Hindlimb muscle (tissue), 1 donor: Measurements from ENCODE around the gene GRB2. TPM values are rescaled to one million over a fixed set of nuclear protein-coding genes. Genes with fewer than 3 reads are reported as not detected.

ENCODE experiments used
- DNase-seq: peaks from one replicate; pipeline ENCODE4 v3.0.0-alpha.2; 2013
- polyA plus RNA-seq: library from polyadenylated mRNA; unstranded; fragments of 120-200 nt; gene quantifications from one replicate; pipeline ENCODE4 v1.2.1, GENCODE V29; 2013; ENCODE audit not compliant: insufficient read length

The GRB2 gene
- polyA plus RNA-seq, 1 donor = 161 TPM

DNA sequence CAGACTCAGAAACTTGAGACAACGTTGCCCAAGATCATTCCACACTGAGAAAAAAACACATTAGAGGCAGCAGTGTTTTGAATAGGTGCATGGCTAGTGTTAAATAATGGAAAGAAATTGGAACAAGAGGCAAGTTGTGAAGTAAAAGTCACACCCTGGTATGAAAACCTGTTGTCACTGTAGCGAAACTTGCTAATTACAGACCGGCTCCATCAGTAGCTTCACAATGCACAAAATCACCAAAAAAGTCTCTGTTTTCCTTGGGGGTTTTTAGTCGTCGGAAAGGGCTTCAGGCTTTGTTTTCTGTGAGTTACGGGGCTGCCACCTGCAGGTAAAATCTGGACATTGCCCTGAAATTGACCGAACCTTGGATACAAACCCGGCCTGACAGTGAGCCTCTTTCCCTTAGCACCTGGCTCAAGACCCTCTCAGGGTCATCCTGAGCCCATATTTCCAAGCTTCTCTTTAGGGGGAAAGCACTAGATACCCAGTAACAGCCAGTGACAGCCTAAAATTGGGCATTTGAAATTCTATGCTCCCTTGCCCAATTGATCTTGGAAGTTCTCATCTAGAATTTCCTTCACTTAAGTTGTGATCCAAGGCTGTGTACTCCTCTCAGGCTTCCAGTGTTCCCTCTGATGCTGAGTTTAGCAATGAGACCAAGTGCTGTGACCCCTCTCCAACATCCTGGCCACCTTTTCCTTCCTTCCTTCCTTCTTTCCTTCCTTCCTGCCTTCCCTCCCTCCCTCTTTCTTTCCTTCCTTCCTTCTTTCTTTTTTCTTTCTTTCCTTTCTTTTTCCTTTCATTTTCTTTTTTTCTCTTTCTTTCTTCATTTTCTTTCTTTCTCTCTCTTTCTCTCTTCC is 7.2 kb upstream of the GRB2 start:
- DNase-seq = peak; percentile 55

DNA sequence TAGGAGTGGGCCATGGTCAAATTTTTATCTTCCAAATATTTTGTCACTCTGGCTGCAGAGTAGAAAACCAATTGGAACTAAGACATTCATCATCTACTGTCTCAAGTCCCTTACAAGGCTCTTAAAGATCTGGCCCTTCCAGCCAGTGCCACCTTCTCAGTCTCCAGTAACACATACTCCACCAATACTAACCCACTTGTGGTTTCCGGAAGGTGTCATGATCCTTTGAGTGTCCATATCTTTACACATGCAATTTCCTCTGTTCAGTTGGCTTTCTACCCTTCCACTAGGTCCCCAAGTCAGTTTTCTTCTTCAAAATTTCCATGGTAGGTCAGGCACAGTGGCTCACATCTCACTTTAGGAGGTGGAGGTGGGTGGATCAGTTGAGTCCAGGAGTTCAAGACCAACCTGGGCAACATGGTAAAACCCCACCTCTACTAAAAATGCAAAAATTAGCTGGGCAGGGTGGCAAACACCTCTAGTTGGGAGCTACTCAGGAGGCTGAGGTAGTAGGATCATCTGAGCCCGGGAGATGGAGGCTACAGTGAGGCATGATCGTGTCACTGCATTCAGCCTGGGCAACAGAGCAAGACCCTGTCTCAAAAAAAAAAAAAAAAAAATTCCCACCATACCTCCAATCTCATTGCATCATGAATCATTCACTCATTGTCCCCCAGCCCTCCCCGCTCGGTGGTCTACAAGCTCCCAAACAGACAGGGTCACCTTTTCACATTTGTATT is 6.0 kb upstream of the GRB2 start:
- DNase-seq = no peak

DNA sequence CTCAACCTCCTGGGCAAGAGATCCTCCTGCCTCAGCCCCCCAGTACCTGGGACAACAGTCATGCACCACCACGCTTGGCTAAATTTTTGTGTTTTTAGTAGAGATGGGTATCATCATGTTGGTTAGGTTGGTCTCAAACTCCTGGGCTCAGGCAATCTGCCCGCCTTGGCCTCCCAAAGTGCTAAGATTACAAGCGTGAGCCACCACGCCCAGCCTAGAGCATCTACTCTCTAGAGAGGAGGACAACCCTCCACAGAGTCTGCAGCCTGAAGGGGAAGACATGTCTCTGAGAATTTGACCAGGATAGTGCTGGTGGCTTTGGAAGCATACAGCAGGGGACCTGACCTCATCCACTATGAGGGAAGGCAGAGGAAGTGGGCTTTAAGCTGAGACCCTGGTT is 4.7 kb upstream of the GRB2 start:
- DNase-seq = no peak

DNA sequence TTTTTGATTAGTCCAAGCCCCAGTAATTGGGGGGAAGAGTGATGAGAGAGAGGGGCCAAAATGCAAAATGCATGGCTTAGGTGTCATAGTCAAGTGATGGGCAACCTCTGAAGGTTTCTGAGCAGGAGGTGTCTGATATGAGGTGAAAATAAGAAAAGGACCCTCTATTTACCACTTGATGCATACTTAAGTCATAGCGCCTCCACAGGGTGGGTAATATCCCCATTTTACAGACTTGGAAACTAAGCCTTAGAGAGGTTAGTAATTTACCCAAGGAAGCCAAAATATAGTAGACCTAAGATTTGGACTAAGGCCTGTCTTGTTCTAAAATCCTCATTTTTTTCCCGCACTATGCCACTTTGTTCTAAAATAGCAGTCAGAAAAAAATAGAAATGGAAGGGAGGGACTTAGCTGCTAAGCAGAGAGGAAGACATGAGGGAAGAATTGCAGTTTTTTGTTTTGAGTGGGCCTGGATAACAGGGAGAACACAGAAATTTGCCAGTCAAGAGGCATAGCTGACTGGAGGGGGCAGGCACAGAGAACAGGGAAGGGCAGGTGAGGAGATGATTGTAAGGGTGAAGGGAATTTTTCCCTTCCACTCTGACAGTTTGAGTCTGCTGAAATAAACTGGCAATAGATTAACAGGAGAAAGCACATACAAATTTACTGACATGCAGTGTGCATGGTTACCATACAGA is 2.3 kb upstream of the GRB2 start:
- DNase-seq = no peak

DNA sequence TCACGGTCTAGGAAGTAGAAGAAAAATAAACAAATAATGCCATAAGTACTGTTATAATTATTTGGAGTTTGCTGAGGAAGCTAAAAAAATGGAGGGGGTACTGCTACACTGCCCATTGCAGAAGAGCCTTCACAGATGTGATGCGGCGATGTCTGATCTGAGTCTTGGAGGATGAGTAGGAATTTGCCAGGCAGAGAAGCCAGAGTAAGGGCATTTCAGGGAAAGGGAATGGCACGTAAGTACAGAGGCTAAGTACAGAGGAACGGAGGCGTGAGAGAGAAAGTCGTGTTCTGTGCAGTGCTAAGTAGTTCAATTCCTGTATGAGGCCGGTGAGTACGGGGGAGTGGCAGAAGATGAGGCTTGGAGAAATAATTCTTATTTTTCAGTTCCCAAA is 741 bp upstream of the GRB2 start:
- no peak for DNase-seq

DNA sequence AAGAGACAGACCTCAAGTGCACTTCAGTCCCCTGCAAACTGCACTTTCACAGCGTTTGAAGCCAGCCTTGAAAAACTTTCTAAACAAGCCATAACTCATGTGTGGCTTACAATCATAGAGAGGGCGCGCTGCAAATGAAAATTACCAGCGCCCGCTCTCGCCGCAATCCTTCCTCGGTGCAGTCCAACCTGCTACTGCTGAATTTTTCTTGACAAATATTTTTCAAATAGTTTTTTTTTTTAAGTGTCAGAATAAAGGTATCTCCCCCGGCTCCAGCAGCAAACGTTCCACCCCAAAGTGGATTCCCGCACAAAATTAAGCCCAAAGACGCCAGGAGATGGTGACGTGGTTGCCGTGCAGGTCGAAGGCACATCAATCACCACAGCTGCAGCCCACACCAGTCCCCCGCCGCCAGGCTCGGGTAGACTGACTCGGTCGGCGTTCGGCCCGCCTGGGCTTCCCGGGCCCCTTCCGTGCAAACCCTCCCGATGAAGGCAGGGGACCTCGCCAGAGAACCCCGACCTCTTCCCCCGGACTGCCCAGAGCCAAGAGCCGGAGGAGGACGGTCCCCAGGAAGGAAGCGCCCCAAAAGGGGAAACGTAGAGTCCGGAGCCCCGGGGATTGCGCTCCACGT is 630 bp downstream of the GRB2 start:
- peak; percentile 17 for DNase-seq

DNA sequence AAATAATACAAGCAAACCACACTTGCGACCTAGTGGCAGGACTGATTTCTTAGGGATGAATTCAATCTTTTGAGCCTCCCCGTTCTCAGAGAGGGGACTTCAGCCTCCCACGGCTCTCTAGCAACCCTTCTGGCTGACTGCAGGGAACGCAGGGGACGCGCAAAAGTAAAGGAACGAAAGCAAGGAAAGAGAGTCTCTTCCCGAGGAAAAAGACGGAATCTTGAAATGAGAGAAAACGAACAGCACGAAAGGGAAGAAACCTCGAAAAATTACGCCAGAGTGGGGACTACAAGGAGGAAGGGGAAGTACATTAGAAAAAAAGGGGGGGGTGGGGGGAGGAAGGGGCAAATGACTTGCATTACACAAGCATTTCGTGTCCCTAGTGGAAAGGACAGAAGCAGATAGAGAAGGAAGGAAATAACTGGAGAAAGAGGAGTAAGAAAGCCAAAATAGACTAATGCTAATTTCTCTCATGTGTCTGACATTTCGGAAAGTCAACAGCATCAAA is 1.2 kb downstream of the GRB2 start:
- DNase-seq = peak; percentile 79

DNA sequence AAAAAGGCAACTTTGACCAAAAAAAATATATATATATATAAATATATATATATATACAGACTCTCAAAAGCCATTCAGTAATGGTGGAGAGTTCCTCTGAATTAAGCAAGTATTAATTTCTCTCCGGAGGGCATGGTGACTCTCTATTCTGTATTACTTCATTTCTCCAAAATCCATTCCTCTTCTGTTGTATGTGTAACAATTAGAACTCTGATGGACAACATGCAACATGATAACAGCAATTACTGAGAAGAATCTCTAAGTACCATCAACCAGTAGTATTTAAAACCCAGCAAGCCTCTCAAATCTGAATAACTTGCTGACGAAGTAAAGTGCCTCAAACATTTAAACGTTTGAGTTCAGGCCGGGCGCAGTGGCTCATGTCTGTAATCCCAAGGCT is 2.3 kb downstream of the GRB2 start:
- no peak for DNase-seq

DNA sequence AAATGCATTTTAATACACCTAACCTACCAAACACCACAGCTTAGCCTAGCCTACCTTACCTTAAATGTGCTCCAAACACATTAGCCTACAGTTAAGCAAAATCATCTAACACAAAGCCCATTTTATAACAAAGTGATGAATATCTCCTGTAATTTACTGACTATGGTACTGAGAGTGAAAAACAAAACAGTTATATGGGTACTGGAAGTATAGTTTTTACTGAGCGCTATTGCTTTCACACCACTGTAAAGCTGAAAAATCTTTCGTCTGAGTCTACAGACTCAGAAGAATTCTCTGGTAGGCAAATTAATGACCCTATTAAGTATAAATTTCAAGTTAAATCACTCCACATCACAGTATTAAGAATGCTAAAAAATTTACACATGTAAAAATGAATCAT is 3.5 kb downstream of the GRB2 start:
- DNase-seq = no peak

DNA sequence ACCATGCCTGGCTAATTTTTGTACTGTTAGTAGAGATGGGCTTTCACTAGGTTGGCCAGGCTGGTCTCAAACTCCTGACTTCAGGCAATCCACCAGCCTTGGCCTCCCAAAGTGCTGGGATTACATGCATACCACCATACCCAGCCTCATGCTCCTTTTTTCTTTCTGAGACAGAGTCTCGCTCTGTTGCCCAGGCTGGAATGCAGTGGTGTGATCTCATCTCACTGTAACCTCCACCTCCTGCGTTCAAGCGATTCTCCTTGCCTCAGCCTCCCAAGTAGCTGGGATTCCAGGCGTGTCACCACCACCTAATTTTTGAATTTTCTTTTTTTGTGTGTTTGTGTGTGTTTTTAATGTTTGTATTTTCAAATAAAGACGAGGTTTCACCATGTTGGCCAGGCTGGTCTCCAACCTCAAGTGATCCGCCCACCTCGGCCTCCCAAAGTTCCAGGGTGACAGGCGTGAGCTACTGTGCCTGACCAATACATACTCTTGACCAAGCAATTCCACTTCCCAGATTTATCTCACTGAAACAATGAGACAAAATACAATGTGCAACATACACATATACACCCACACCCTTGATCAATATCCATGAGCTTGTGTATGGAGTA is 5.0 kb downstream of the GRB2 start:
- DNase-seq = no peak

DNA sequence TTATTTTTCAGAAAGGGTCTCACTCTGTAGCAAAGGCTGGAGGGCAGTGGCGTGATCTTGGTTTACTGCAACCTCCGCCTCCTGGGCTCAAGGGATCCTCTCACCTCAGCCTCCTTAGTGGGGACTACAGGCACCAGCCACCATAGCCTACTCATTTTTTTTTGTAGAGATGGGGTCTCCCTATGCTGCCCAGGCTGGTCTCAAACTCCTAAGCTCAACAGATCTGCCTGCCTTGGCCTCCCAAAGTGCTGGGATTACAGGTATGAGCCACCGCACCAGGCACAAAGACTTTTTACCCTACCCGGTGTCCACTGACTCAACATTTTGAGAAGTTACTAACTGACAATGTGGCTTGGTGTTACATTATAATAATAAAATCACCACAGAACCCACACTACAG is 7.2 kb downstream of the GRB2 start:
- no peak for DNase-seq

DNA sequence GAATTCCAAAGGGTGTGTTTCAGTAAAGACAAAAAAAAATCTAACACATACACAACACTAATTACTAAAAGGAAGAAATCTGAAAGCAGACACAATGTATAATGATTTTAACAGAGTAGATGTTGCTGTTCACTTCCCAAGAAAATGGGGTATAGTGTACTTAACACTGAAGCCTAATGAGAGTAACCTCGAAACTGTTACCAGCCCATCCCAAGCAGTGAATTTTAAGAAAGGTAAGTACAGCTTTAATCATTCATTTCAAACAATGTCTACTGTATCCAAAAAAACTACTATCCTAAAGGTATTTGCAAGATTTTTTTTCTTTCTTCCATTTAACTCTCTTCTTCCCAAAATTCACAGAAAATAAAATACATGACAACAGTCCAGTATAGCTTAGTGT is 8.3 kb downstream of the GRB2 start:
- DNase-seq = no peak

DNA sequence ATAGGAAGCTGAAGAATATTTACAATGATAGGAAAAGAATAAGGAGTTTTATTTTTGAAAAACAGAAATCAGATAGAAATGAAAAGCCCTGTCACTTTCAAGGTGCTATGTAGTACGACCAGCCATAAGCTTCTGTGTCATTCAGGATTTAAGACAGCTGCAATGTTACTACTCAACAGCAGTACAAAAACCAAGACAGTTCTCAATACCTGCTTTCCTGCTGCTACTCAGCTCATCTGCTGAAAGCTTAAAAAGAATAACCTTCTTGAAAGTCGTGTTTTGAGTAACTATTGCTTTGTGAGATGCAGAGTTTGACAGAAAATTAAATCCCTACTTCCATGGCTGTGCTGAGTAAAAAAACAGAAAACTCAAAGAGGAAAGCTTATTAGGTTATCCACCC is 8.7 kb downstream of the GRB2 start:
- no peak for DNase-seq

DNA sequence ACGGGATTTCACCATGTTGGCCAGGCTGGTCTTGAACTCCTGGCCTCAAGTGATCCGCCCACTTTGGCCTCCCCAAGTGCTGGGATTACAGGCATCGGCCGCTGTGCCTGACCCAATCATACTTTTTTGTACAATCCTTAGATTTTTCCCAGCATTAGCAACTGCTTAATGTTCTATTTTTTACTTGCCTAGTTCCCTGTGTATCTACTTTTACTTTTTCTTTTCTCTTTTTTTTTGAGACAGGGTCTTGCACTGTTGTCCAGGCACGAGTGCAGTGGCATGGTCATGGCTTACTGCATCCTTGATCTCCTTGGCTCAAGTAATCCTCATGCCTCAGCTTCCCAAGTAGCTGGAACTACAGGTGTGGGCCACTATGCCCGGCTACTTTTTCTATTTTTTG is 9.5 kb downstream of the GRB2 start:
- no peak for DNase-seq

DNA sequence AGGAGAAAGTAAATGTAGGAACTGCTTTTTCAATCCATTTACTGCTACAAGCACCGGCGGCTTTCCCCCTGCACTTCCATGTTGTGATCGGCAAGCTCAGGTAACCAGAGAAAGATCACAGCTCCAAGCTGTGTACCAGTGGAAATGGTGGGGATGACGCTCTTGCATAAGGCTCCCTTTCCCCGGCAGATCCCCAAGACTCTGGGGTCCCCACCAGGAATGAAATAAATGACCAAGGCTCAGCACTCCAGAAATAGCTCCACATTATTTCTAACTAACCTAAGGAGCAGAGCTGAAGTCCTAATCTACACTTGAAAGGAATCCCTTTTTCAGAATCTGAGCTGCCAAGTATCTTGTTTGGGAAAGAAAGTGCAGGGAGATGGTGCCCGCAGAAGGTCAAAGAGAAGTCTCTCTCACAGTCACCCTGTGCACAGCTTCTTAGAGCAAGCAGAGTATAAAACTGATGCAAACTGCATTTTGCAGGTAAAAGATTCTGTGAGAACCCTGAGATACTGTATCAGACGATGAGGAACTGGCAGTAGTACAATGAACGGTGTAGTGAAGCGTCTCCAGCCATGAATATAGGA is 11.1 kb downstream of the GRB2 start:
- DNase-seq = no peak

DNA sequence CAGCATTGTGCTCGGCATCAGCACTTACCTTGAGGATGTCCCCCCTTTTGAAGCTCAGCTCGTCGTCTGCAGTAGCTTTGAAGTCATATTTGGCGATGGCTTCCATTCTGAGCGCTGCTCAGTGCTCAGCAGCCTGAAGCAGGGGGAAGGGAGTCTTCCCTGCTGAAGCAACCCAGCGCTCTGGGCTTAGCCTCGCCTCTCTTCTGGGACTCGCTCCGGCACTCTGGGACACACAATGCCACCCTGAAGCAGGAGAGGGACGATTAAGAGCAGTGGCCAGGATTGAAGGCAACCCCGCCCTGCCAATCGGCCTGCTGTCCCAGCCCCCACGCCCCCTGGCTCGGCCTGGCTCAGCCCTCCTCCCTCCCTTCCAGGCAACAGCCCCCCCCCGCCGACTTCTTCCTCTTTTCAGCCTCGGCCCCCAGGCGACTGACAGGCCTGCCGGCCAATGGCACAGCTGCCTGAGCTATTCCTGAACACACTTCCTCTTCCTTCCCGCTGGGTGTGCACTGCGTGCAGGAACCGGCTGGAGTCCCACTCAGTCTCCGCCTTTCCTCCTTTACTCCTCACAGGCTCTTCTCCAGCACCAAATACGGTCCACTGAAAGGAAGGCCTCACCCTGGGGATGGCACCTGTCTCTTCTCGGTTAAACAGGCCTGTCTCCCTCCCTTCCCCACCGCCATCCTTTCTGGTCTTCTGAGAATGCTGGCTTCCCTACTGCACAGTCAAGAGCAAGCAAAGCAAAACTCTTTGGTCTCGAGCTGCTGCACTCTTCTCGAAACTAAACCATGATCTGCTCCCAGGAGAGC is 11.8 kb downstream of the GRB2 start:
- DNase-seq = peak; percentile 98

DNA sequence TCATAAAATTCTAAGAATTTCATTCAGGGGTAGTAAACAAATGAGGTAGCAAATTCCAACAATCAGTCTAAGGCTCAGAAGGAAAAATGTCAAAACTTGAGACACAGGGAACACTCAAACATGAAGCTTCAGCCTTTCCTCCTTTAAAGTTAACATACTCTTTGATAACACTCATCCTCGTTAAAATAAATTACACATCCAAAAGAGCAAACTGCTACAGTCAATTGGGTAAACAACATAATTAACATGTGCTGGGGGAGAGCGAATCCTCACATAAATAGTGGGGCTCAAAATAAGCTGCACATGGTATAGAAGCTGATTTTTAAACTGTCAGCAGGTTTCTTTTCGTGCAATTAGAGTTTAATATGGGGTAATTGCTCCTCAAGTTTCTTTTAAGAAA is 12.9 kb downstream of the GRB2 start:
- DNase-seq = no peak

DNA sequence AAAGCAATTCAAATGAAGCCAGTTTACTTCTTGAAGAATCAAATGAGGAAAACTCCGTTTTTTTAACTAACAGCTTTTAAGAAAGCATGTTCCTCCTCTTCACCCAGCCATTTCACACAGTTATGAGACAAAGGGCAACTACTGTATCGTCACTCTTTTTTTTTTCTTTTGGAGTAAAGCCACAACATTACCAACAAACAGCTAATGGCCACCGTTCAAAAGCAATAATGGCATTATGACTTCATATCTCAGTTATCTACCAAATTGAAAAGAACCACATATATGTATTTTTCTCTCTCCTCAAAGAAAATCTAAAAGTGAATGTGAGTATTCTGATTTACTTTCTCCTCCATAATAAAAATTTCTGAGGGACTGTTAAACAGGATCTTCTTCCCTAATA is 14.5 kb downstream of the GRB2 start:
- no peak for DNase-seq

DNA sequence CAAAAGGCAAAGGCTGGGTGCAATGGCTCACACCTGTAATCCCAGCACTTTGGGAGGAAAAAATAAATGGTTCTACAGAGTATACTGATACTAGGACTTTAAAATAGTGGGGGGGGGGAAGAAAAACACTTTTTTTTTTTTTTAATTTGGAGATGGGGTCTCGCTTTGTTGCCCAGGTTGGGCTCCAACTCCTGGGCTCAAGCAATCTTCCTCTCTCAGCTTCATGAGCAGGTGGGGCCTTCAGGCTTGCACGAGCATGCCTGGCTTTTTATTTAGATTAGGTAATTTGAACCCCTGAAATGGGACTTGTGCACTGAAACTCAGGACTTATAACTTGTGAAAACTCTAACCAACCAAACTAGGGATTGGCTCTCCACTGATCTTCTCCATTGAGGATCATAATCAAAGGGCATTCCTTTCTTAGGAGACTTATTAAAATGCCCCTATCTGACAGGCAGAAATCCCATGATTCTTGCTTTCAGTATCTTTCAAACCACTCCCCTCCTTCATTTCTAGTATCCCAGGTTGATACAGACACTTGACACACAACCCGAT is 16.9 kb downstream of the GRB2 start:
- no peak for DNase-seq

DNA sequence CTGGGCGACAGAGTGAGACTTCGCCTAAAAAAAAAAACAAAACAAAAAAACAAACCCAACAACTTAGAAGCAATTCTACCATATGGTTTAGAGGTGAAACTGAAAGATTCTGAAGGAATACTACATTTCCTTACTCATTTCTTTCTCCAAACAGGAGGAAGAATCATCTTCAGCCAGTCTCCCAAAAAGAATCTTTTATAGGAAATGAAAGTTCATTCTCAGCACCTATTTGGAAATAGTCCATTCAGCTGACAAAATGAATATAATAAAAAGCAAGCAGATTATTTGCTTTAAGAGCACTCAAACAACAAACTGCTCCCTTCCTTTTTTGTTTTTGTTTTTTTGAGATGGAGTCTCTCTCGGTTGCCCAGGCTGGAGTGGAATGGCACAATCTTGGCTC is 17.7 kb downstream of the GRB2 start:
- no peak for DNase-seq

DNA sequence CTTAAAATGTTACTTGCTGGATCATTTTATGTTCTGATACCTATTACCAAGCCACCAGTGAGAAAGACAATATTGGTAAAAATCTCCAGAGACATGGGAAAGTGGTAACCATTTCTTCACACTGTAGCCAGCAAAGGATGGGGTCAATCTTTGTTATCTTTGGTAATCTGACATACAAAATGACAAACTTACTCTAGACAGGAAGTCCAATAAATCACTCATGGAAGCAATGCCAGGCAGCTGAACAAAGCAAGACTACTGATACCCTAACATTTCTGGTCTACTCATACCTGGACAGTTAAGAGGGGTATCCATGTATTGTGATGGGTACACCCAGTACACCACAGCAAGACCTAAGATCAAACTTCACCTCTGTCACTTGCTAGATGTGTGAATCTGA is 19.0 kb downstream of the GRB2 start:
- no peak for DNase-seq
